Right kidney (tissue), 1 donor: ENCODE results near the gene PLEKHN1.
"Not testable (repeated sequence)": the region's sequence is repeated elsewhere in the genome, so short reads cannot be mapped to it uniquely, and the experiment has no call there.

Experiments used
- DNase-seq: peaks from one replicate; pipeline ENCODE4 v3.0.0-alpha.2; 2016

The PLEKHN1 gene

DNA sequence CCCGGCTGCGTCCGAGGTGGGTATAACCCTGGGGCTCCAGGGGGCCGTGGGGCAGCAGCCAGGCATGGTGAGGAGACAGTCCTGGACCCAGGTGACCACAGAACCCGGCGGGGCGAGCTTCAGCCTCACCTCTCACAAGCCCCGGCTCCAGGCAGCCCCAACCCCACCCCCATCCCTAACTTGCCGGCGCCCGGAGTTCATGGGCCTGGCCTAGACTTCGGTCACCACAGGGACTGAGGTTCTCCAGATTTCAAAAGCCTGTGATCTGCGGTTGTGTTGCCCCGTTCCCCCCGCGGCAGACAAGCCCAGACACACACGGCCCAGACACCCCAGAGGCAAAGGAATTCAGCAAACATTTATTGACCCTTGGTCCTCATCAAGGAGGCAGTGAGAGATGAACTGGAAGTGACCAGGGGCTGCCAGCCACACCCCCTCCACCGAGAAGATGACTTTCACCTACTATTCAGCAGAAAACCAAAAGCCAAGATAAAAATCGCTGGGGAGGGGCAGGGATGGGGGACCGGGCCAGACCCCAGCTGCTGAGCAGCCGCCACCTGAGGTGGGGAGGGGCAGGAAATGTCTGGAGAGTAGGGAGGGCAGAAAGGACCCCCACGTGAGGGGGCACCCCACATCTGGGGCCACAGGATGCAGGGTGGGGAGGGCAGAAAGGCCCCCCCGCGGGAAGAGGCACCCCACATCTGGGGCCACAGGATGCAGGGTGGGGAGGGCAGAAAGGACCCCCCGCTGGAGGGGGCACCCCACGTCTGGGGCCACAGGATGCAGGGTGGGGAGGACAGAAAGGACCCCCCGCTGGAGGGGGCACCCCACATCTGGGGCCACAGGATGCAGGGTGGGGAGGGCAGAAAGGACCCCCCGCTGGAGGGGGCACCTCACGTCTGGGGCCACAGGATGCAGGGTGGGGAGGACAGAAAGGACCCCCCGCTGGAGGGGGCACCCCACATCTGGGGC is 29.7 kb downstream of the PLEKHN1 start:
- DNase-seq = no peak

DNA sequence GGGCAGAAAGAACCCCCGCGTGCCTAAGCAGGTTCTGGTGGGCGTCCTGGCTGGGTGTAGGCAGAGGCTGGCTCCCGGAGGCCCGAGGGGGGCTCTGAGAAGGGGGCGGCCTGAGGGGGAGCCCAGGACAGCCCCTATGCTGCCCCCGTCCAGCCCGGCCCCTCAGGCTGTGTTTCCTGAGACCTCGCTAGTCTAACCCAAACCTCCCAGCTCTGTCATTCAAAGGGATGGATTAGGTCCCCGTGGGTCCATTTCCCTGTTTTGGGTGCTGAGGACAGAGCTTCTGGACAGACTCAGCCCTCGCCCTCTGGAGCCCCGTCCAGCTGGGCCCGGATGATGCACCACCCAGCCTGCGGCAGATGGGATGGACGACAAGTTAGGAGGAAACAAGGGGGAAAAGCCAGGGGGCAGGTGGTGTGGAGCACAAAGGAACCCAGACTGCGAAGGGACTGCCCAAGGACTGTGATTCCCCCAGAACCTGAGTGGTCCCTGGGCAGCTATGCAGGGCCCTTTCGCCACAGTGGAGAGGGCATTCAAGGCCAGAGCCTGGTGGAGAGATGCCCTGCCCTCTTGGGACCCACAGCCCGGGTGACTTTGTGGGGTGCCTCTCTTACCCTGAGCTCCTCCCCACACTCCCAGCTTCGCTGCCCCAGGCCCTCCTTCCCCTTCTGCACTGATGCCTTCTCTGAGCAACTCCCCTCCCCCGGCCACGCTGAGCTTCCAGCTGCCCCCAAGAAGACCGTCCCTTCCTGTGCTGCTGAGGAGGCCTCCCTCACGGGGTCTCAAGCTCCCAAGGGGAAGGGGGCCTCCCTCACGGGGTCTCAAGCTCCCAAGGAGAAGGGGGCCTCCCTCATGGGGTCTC is 30.8 kb downstream of the PLEKHN1 start:
- DNase-seq = no peak

DNA sequence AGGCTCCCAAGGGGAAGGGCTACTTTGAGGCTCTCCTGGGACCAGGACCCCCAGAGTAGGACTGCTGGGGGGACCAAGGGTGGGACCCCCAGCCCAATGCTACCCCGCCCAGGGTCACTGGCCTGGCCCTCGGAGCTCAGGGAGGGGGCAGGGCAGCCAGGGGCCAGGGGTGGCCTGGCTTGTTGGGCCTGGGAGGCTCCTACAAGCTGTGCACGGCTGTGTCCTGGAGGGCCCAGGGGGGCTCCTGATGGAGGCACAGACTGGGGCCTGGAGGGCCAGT is 31.4 kb downstream of the PLEKHN1 start:
- DNase-seq = no peak

DNA sequence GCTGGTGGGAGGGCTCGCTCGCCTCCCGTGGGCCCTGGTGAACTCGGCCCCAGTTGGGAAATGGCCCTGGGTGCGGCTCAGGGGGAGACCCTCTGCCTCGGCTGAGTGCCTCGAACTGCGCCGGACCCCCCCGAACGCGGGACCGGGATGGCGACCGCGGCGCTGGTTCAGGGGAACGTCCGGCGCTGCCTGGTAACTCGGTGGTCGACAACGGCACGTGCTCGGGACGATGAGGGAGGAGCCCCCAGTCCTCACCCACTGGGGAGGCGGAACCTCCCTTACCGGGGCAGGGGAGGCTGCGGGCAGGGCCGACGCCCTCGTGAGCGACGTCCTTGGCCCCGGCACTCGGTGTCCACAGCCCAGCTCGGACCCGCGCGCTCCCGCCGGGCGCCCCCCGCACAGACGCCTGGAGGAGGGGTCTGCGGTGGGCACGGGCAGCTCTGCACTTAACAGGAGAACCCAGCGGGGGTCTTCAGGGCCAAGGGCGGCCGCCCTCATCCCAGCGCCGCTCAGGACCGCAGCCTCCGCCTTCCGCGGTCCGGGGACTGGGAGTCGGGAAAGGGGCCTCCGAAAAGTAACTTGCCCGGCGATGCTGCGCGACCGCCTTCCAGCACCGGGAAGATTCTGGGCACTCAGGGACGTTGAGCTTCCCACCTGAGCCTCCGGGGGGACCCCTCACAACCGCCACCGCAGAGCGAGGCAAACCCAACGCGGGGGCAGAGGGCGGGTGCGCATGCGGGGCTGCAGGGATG is 31.9 kb downstream of the PLEKHN1 start:
- peak; percentile 63 for DNase-seq

DNA sequence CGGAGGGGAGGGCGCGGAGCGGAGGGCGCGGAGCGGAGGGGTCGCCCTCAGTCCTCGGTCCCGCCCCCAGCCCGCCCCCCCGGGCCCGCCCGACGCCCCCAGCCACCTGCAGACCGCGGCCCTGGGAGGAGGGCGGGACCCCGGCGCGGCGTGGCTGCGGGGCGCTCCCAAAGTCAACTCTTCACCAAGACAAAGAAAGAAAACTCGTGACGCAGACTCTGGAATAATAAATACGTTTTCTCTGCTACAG is 32.4 kb downstream of the PLEKHN1 start:
- DNase-seq = no peak

DNA sequence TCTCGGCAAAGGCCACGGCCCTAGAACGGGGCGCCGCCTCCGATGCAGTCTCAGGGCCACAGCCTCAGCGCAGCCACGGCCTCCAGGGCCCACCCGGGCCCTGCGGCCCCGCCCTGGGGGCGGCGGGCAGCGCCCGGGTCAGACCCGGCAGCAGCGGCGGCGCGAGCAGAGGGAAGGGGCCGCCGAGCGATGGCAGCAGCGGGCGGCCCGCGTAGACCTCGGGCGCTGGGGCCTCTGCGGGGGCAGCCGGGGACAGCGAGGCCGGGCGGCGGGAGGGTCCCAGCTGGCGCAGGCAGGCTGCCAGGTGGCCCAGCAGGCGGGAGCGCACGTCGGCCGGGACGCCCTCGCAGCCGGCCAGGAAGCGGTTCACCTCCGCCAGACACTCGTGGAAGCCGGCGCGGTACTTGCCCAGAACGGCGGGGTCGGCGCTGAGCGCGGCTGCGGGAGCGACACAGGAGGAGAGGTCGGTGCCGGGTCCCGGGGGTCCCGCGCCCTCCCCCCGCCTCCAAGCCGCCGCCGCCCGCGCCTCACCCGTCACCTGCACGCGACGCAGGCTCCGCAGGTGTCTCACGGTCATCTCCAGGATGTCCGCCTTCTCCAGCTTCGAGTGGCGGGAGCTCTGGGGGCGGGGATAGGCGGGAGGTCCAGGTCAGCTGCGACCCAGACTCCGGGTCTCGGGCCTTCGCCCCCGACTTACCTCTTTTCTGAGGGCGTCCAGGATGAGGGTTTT is 32.9 kb downstream of the PLEKHN1 start:
- DNase-seq = peak; percentile 72

DNA sequence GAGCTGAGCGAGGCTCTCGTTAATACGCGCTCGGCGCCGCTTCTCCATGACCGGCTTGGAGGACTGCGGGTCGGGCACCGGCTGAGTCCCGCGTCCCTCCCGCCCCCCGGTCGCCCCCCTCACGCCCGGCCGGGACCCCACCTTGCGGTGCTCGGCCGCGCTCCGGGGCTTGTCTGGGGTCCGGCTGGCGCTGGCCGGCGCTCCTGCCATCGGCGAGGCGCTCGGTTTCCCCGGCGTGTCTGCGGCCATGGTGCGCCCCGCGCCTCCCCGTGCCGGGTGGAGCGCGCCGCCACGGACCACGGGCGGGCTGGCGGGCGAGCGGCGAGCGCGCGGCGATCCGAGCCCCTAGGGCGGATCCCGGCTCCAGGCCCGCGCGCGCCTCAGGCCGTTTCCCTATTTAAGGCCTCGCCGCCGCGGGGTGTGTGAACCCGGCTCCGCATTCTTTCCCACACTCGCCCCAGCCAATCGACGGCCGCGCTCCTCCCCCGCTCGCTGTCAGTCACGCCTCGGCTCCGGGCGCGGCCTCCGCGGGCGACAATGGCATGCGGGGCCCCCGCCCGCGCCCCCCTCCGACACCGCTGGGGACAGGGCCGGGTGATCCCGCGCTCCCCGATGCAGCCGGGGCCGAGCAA is 33.6 kb downstream of the PLEKHN1 start, which contains the start of gene HES4:
TSS of gene HES4 (minus strand) at position 373 of the 632 bp plus-strand sequence. CDS start at position 249, 124 bp downstream.
- DNase-seq = no peak

DNA sequence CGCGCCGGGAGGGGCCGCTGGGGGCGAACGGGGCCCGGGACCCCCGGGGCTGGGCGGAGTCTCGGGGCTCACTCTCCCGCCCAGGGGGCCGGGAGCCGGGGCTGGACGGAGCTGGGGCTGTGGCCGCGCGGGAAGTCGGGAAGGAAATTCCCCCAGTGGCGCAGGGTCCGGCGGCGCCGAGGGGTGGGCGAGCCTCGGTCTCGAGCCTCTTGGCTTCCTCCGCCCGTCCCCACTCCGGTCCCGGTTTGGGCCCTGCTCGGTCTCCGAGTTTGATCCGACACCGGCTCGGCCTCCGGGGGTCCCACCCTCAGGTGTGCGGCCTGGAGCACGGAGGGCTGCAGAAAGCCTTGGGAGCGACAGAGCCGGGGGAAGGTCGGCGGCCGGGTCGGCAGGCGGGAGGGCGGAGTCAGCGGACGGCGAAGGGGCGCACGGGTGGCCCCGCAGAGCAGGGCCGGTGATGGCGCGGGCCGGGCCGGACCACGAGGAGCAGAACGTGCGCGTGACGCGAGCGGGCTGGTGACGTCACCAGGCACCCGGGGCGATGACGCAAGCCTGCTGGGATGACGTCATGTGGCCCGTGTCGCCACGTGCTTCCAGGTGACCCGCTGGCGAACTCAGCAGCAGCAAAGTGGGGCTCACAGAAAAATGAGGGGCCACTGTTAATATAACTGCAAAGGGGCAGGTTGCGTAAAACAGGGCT is 34.2 kb downstream of the PLEKHN1 start:
- DNase-seq = peak; percentile 95

DNA sequence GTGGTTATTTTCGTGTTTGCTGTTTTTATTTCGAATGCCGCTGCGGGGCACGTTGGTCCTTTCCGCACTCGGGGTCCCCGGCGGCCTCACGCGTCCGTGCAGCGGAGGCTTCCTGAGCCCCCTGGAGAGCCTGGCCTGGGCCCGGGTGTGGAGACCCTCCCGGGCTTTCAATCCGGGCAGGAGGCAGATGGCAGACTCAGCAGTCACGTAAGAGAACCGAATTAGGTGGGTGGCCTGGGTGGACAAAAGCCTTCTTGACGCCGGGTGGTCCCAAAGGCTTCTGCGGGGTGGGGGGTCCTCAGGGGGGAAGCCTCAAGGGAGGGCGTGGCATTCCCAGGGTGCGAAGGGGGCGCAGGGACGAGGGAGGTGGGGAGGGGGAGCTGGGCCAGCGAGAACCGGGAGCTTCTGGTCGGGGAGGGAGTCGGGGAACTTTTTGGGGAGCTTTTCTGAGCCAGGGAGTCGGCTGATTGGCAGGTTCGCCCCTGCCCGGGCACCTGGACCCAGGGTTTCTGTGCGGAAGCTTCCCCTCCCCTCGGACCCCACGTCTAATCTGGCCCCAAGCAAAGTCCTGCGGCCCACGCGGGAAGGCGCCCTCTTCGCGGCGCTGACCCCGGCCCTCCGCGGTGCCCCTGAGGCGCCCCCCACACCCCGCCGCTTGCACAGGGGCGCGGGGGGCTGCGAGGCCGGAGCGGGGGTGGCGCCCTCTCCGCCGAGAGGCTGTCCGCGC is 34.9 kb downstream of the PLEKHN1 start:
- no peak for DNase-seq

DNA sequence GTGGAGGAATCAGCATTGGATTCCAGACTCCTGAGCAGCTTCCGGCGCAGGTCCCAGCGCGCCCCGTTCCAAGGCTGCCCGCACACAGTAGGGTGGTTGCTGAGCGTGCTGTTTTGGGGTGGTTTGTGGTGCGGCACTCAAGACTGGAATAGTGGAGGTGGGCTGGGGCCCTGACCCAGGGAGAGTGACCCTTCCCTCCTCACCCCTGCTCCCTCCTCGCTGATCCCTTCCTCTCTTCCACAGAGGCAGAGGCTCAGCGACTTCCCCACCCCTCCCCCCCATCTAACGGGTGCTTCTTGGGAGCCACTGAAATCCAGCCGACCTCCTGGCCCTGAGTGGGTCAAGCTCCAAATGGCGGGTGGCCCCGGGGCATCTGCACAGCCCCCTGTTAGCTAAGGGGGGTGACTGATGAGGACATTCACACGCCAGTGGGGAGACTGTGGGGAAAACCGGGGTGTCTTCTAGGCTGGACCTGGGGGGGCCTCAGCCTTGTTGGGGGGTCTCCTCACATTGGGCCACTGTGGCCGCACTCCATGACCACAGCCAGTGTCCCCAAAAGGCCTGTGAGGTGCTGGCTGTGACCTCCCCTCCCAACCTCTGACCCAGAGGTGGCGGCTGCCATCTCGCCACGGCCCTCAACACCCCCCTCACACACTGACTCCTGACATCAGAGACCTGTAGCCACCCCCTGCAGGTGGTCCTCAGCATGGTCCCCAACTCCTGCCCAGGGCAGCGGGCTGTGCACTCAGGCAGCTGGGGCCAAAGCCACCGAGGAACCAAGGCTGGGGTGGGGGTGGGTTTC is 37.5 kb downstream of the PLEKHN1 start:
- no peak for DNase-seq

DNA sequence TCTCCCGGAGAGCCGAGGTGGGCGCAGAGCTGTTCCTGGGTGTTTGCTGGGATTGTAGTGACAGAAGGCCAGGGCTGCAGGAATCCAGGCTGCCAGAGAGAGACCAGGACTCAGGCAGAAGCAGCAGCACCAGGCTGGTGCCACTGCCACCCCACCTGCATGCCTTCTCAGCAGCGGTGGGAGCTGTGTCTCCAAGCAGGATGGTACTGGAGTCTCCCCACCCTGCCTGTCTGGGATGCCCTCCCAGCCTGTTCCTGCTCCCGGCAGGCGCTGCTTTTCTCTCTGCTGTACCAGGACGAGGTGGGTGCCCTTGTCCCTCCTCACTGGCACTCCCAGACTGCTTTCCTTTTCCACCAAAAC is 38.1 kb downstream of the PLEKHN1 start:
- DNase-seq = no peak

DNA sequence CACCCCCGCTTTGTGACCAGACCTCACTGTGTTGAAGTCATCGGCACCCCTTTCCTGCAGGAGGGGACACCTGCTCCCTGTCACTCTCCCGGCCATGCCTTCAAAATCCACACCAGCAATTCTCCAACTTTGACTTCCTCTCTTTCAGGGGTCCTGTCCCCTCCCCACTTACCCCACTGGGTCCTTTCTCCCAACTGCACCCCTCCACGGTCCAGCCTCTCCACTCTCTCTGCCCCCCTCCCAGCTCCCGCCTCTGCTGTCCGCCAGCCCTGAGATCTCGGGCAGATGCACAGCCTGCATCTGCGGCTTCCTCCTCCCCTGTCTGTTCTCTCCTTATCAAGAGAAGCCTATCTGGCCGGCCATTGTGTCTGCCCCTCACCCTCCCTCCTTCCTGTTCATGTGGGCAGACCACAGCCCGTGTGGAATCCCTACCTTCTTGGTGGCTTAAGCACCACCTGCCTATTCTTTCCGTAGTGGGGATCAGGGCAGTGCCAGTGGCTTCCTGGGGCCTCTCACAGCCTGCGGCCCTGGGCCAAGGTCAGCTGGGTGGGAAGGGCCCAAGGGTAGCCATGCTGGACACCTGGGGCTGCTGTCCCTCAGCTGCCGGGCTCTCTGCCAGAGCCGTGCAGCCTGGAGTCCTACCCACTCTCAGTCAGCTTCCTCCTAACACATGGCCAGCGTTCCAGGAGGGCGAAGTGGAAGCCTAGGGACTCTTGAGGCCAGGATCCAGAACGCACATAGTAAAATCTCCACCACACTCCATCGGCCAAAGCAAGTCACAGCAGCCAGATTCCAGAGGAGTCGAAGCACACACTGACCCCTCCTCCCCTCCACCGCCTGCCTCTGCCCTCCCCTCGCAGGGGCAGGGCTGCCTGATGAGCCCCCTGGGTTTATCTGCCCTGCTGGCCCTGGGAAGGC is 38.8 kb downstream of the PLEKHN1 start:
- DNase-seq = peak; percentile 61

DNA sequence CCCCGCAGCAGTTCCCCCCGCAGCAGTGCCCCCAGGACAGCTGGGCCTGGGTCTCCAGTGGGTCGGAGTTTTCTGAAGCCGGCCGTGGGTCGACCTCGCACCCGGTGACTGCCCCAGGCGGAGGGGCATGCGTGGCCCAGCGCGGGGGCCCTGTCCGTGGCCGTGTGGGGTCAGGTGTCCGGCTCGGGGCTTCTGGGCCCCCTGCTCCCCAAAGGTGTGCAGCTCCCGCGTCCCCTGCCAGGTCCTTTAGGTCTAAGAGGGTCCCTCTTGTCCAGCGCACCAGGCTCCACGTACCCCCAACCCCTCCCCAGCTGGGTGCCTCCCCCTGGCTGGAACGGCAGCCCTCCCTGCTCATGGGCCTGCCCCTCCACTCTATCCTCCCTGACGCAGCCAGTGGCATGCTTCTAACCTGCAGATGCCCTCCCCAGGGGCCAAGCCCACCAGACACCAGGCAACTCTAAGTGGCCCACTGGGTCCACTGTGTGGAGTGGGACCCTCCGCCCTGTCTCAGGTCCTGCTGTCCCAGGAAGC is 39.6 kb downstream of the PLEKHN1 start:
- no peak for DNase-seq

DNA sequence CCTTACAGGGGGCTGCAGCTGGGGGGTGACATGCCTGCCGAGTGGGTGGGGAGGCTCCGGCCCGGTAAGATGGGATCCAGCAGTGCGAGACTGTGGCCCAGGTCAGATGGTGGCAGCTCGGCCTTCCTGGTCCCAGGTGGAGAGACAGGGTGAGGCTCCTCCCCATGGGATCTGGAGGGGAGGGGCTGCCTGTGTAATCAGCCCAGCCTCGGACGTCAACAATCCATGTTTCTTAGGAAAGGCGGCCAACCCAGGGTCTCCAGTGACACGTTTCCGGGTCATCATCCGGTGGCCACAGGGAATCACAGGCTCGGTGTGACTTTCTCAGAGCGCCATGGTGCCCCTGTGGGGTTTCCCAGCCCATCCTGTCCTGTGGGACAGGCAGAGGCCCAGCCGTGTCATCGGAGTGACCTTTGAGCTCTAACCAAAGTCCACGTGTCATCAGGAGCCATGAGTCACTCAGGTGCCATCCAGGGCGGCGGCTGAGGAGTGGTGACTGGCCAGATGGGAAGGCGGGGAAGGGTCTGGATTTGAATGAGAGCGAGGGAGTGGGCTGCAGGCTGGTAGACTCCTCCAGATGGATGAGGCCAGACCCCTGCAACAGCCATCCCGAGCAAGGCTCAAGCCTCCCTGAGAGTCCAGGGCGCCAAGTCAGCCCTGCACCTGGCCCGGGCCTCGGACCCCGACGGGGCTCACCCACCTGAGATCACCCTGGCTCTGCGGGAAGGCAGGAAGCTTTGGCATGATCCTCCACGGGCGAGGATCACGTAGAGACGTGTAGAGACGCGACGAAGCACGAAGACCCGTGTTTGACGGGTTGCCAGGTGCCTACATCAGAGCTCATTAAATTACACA is 40.2 kb downstream of the PLEKHN1 start:
- DNase-seq = no peak

DNA sequence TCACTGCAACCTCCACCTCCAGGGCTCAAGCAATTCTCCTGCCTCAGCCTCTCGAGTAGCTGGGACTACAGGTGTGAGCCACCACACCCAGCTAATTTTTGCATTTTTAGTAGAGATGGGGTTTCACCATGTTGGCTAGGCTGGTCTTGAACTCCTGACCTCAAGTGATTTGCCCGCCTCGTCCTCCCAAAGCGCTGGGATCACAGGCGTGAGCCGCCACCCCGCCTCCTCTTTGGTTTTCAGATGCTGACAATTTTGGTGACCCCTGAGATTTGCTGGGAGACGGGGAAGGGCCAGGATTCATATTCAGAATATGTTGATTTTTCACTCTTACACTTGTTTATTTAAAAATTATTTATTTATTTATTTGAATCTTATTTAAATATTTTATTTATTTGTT is 43.8 kb downstream of the PLEKHN1 start:
- not testable (repeated sequence) for DNase-seq

DNA sequence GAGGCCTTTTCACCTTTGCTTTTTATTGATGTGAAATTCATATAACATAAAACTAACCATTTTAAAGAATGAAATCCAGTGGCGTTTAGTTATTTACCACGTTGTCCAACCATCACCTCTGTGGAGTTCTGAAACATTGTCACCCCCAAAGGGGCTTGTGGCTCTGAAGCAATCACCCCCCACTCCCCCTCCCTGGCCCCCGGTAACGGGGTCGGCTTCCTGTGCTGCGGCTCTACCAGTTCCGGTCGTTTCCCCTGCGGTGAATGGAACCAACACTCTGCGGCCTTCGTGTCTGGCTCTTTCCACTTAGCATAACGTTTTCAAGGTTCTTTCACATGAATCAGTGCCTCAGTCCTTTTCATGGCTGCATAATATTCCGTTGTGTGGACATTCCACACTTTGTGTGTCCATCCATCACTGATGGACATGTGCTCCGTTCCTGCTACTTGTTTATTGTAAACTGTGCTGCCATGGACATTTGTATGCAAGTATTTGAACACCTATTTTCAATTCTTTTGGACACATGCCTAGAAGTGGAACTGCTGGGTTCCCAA is 45.2 kb downstream of the PLEKHN1 start:
- no peak for DNase-seq

DNA sequence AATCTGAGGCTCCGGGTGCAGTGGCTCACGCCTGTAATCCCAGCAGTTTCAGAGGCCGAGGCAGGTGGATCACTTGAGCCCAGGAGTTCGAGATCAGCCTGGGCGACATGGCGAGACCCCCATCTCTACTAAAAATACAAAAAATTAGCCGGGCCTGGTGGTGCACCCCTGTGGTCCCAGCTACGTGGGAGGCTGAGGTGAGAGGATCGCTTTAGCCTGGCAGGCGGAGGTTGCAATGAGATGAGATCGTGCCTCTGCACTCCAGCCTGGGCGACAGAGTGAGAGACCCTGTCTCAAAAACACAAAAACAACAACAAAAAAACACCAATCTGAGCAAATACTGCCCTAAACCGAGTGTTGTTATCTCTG is 46.4 kb downstream of the PLEKHN1 start:
- not testable (repeated sequence) for DNase-seq
